WTC11 (cell line): ENCODE data around the gene PALM2AKAP2.

ENCODE experiments used
- CREM ChIP-seq: sonication (generic); formaldehyde crosslinking; IDR thresholded peaks from 2 replicates; pipeline ENCODE4 v1.8.1; 2022; ENCODE audit warnings: mild to moderate bottlenecking, missing genetic modification reagents, moderate library complexity
- GABPB1 ChIP-seq: sonication (generic); formaldehyde crosslinking; IDR thresholded peaks from 2 replicates; pipeline ENCODE4 v1.8.1; 2023; ENCODE audit warnings: mild to moderate bottlenecking, missing genetic modification reagents
- GTF2I ChIP-seq: fragments of 250-450 bp; sonication (Bioruptor Pico); conservative IDR thresholded peaks from 2 replicates; pipeline ENCODE4 v1.4.0; 2021; ENCODE audit warnings: mild to moderate bottlenecking
- NFYB ChIP-seq: sonication (generic); formaldehyde crosslinking; conservative IDR thresholded peaks from 2 replicates; pipeline ENCODE4 v1.8.0; 2022; ENCODE audit warnings: low read depth, missing genetic modification reagents
- NR2C2 ChIP-seq: sonication (generic); formaldehyde crosslinking; IDR thresholded peaks from 2 replicates; pipeline ENCODE4 v1.8.0; 2022; ENCODE audit warnings: mild to moderate bottlenecking, missing genetic modification reagents
- TF ChIP-seq, protein P1 (sequence below): fragments of 200-600 bp; IDR thresholded peaks from 2 replicates; pipeline ENCODE4 v1.8.0; 2022; ENCODE audit warnings: antibody characterized with exemption
- TF ChIP-seq, protein P2 (sequence below): sonication (generic); formaldehyde crosslinking; IDR thresholded peaks from 2 replicates; pipeline ENCODE4 v1.8.1; 2023; ENCODE audit warnings: mild to moderate bottlenecking, missing genetic modification reagents, moderate library complexity
- TF ChIP-seq, protein P3 (sequence below): sonication (generic); formaldehyde crosslinking; IDR thresholded peaks from 2 replicates; pipeline ENCODE4 v1.8.0; 2023; ENCODE audit warnings: missing genetic modification reagents, mild to moderate bottlenecking, borderline replicate concordance
- TF ChIP-seq, protein P4 (sequence below): sonication (generic); formaldehyde crosslinking; IDR thresholded peaks from 2 replicates; pipeline ENCODE4 v1.8.0; 2022; ENCODE audit warnings: mild to moderate bottlenecking, missing genetic modification reagents
- TF ChIP-seq, protein P5 (sequence below): sonication (generic); formaldehyde crosslinking; IDR thresholded peaks from 2 replicates; pipeline ENCODE4 v1.8.1; 2023; ENCODE audit warnings: mild to moderate bottlenecking, missing genetic modification reagents

DNA sequence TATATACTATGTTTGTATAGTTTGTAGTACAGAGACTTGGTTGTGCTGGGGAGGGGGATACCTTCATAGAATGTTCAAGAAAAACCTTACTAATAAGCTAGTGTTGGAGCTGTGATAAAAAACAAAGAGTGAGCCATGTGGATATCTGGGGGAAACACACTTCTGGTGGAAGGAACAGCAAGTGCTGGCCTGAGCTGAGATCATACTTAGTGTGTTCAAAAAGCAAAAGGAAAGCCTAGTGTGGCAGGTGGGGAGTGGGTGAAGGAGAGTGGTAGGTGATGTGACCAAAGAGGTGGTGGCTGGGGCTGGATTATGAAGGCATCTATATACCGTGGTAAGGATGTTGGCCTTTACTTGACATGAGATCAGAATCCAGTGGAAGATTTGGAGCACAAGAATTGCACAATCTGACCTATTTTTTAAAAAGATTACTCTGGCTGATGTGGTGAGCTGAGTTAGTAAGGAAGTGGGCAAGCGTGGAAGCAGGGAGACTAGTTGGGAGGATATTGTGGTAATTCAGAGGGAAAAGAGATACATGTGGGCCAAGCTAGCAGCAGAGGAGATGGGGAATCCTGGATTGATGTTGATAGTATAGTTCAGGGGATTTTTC is 26.6 kb downstream of the PALM2AKAP2 start:
- TF ChIP-seq, protein P1, sequence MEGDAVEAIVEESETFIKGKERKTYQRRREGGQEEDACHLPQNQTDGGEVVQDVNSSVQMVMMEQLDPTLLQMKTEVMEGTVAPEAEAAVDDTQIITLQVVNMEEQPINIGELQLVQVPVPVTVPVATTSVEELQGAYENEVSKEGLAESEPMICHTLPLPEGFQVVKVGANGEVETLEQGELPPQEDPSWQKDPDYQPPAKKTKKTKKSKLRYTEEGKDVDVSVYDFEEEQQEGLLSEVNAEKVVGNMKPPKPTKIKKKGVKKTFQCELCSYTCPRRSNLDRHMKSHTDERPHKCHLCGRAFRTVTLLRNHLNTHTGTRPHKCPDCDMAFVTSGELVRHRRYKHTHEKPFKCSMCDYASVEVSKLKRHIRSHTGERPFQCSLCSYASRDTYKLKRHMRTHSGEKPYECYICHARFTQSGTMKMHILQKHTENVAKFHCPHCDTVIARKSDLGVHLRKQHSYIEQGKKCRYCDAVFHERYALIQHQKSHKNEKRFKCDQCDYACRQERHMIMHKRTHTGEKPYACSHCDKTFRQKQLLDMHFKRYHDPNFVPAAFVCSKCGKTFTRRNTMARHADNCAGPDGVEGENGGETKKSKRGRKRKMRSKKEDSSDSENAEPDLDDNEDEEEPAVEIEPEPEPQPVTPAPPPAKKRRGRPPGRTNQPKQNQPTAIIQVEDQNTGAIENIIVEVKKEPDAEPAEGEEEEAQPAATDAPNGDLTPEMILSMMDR: no peak
- TF ChIP-seq, protein P2, sequence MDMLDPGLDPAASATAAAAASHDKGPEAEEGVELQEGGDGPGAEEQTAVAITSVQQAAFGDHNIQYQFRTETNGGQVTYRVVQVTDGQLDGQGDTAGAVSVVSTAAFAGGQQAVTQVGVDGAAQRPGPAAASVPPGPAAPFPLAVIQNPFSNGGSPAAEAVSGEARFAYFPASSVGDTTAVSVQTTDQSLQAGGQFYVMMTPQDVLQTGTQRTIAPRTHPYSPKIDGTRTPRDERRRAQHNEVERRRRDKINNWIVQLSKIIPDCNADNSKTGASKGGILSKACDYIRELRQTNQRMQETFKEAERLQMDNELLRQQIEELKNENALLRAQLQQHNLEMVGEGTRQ (CRISPR knock-in tag): no peak
- TF ChIP-seq GTF2I (CRISPR knock-in tag): no peak
- TF ChIP-seq, protein P3, sequence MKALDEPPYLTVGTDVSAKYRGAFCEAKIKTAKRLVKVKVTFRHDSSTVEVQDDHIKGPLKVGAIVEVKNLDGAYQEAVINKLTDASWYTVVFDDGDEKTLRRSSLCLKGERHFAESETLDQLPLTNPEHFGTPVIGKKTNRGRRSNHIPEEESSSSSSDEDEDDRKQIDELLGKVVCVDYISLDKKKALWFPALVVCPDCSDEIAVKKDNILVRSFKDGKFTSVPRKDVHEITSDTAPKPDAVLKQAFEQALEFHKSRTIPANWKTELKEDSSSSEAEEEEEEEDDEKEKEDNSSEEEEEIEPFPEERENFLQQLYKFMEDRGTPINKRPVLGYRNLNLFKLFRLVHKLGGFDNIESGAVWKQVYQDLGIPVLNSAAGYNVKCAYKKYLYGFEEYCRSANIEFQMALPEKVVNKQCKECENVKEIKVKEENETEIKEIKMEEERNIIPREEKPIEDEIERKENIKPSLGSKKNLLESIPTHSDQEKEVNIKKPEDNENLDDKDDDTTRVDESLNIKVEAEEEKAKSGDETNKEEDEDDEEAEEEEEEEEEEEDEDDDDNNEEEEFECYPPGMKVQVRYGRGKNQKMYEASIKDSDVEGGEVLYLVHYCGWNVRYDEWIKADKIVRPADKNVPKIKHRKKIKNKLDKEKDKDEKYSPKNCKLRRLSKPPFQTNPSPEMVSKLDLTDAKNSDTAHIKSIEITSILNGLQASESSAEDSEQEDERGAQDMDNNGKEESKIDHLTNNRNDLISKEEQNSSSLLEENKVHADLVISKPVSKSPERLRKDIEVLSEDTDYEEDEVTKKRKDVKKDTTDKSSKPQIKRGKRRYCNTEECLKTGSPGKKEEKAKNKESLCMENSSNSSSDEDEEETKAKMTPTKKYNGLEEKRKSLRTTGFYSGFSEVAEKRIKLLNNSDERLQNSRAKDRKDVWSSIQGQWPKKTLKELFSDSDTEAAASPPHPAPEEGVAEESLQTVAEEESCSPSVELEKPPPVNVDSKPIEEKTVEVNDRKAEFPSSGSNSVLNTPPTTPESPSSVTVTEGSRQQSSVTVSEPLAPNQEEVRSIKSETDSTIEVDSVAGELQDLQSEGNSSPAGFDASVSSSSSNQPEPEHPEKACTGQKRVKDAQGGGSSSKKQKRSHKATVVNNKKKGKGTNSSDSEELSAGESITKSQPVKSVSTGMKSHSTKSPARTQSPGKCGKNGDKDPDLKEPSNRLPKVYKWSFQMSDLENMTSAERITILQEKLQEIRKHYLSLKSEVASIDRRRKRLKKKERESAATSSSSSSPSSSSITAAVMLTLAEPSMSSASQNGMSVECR: no peak
- TF ChIP-seq, protein P4, sequence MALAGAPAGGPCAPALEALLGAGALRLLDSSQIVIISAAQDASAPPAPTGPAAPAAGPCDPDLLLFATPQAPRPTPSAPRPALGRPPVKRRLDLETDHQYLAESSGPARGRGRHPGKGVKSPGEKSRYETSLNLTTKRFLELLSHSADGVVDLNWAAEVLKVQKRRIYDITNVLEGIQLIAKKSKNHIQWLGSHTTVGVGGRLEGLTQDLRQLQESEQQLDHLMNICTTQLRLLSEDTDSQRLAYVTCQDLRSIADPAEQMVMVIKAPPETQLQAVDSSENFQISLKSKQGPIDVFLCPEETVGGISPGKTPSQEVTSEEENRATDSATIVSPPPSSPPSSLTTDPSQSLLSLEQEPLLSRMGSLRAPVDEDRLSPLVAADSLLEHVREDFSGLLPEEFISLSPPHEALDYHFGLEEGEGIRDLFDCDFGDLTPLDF (CRISPR knock-in tag): no peak
- no peak for TF ChIP-seq NFYB (CRISPR knock-in tag)
- no peak for TF ChIP-seq NR2C2 (CRISPR knock-in tag)
- no peak for TF ChIP-seq CREM (CRISPR knock-in tag)
- TF ChIP-seq GABPB1 (CRISPR knock-in tag): no peak
- TF ChIP-seq, protein P5, sequence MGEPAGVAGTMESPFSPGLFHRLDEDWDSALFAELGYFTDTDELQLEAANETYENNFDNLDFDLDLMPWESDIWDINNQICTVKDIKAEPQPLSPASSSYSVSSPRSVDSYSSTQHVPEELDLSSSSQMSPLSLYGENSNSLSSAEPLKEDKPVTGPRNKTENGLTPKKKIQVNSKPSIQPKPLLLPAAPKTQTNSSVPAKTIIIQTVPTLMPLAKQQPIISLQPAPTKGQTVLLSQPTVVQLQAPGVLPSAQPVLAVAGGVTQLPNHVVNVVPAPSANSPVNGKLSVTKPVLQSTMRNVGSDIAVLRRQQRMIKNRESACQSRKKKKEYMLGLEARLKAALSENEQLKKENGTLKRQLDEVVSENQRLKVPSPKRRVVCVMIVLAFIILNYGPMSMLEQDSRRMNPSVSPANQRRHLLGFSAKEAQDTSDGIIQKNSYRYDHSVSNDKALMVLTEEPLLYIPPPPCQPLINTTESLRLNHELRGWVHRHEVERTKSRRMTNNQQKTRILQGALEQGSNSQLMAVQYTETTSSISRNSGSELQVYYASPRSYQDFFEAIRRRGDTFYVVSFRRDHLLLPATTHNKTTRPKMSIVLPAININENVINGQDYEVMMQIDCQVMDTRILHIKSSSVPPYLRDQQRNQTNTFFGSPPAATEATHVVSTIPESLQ (CRISPR knock-in tag): no peak
